Effector memory CD4-positive, alpha-beta T cell (primary cell): ENCODE data around the gene PNRC1.

Experiments used
- DNase-seq, 3 donors: peaks; one replicate each; pipeline ENCODE4 v3.0.0-alpha.2; 2020
- H3K27ac ChIP-seq: 2 replicates; pipeline ENCODE4 v1.7.0; 2013; ENCODE audit warnings: mild to moderate bottlenecking, low read length, moderate library complexity; ENCODE audit not compliant: insufficient read depth, poor library complexity, severe bottlenecking
- H3K27me3 ChIP-seq: replicated peaks from 2 replicates; pipeline ENCODE4 v1.7.0; 2013; ENCODE audit warnings: mild to moderate bottlenecking, low read length; ENCODE audit not compliant: insufficient read depth, control insufficient read depth, poor library complexity, severe bottlenecking
- H3K36me3 ChIP-seq: 2 replicates; pipeline ENCODE4 v1.7.0; 2013; ENCODE audit warnings: mild to moderate bottlenecking, low read length, moderate library complexity; ENCODE audit not compliant: control insufficient read depth, insufficient read depth
- H3K4me1 ChIP-seq: 2 replicates; pipeline ENCODE4 v1.7.0; 2013; ENCODE audit warnings: low read length, mild to moderate bottlenecking; ENCODE audit not compliant: control insufficient read depth, insufficient read depth, poor library complexity, severe bottlenecking
- H3K4me3 ChIP-seq: 2 replicates; pipeline ENCODE4 v1.7.0; 2013; ENCODE audit warnings: low read length, low read depth, mild to moderate bottlenecking; ENCODE audit not compliant: insufficient read depth, poor library complexity, severe bottlenecking
- H3K9me3 ChIP-seq: 2 replicates; pipeline ENCODE4 v1.7.0; 2013; ENCODE audit warnings: mild to moderate bottlenecking, low read length, moderate library complexity; ENCODE audit not compliant: control insufficient read depth

The PNRC1 gene

DNA sequence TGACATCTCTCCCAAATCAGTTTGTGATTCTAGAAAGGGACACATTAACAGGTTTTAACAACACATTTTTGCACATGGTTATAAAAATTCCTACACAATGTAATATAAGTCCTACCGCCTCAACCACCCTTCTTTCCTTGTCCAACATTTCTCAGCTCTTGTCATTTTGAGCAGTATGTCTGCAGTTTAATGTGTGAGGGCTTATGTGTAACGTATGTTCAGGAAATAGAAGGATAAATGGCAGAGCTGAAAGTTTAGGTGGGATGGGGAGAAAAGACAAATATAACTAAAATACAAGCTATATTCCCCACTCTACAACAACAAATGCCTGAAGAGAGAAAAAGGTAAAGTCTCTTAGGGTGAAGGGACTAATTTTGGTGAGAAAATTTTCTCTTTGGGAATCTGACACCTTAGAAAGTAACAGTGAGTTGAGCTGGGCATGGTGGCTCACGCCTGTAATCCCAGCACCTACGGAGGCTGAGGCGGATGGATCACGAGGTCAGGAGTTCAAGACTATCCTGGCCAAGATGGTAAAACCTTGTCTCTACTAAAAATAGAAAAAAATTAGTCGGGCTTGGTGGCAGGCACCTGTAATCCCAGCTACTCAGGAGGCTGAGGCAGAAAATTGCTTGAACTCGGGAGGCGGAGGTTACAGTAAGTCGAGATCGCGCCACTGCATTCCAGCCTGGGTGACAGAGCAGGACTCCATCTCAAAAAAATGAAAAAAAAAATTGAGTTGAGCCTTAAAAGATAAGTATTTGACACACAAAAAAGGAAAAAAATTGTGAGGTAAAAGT lies 5.1 kb downstream of the PNRC1 start:
- Histone ChIP-seq H3K36me3 (peaks cover 35% of the 10 kb centered on the region), H3K9me3 (no peaks in the 10 kb centered on the region), H3K27me3 (no peaks in the 10 kb centered on the region), H3K27ac (no peak overlapping the region), H3K4me1 (no peaks in the 10 kb centered on the region), H3K4me3 (no peak overlapping the region)
- DNase-seq: no peak

DNA sequence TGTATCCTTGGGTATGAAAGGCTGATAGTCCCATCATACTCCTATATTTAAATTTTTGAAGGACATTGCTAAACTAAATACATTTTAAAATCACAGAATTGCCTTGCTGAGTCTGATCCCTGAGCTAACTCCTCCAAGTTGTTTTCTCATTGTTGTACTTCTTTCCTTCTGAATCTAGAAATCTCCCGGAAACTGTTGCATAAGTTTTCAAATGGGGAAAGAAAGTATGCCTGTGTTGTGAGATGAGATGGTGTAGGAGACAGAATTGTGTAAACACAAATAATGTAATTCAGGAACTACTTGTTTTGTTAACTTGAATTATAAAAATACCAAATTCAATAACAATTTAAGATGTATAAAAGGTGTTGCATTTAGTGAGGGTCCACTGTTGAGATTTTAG lies 7.3 kb downstream of the PNRC1 start:
- Histone ChIP-seq H3K4me1 (no peaks in the 10 kb centered on the region), H3K4me3 (no peak overlapping the region), H3K9me3 (no peaks in the 10 kb centered on the region), H3K27me3 (no peaks in the 10 kb centered on the region), H3K27ac (no peak overlapping the region), H3K36me3 (peaks cover 28% of the 10 kb centered on the region)
- DNase-seq: no peak

DNA sequence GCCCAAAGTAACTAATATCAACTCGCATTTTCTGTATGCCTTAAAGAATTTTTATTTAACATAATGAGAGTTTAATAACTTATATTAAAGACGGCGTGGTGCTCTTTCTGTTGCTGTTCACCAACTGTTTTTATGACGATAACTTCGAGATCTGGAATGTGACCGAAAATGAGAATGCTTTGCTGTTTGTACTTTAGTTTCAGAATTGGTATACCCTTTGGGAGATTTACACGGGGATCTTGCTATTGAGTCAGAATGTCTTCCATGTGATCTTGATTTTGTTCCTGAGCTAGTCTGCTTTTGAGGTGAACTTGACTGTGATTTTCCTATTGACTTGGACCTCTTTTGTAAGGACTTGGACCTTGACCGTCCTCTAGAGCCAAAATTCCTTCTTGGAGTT lies 17.9 kb downstream of the PNRC1 start:
- Histone ChIP-seq H3K4me1 (no peaks in the 10 kb centered on the region), H3K9me3 (no peaks in the 10 kb centered on the region), H3K36me3 (no peaks in the 10 kb centered on the region), H3K27ac (no peak overlapping the region), H3K27me3 (no peaks in the 10 kb centered on the region), H3K4me3 (no peak overlapping the region)
- DNase-seq: no peak

DNA sequence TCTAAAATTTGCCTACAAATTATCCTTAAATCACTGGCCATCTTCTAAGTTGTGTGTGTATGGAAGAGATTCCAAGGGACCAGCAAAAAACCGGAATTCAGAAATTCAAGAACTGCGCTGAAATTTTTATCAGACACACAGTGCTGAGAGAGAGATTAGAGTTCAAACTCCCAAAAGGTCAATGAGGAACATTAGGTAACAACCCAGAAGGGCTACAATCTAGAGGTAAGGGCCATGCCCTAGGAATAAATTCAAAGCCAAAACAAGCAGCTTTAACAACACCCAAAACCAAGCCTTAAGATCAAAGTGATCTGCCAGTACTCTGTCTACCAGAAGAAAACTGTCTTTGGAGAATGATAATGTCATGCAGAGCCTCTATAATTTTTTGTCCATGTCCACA lies 19.6 kb downstream of the PNRC1 start:
- no peaks in the 10 kb centered on the region for H3K9me3 ChIP-seq
- no peak overlapping the region for H3K27ac ChIP-seq
- no peaks in the 10 kb centered on the region for H3K4me1 ChIP-seq
- H3K4me3 ChIP-seq: no peak overlapping the region
- no peak for DNase-seq
- no peaks in the 10 kb centered on the region for H3K36me3 ChIP-seq
- H3K27me3 ChIP-seq: no peaks in the 10 kb centered on the region

DNA sequence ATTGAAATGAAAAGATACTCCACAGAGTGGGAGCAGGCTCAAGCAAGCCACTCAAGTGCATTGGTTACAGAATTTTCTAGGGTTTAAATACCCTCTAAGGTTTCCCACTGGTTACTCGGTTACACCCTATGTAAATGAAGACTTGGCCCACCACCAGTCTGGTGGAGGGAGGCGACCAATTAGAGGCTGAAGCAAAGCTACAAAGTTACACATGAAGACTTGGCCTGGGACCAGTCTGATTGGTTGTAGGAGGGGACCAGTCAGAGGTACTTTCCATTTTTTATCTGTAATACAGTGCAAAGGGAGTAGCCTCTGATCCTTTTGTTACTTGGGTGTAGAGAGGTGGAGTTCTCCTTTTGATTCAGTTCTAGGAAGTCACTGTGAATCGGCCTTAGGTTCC lies 29.7 kb downstream of the PNRC1 start:
- H3K27me3 ChIP-seq: no peaks in the 10 kb centered on the region
- no peaks in the 10 kb centered on the region for H3K9me3 ChIP-seq
- no peak for DNase-seq

DNA sequence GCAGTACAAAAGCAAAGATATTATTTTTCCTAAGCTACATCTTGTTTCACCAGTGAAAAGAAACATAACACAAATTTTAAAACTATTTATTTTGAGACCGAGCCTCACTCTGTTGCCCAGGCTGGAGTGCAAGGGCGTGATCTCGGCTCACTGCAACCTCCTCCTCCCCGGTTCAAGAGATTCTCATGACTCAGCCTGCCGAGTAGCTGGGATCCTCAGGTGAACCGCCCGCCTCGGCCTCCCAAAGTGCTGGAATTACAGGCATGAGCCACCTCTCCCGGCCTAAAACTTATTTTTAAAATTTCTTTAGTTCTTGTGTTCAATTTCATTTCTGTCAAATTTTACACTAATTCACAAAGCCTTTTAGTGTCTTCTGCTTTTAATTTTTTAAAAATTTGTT lies 31.4 kb downstream of the PNRC1 start:
- H3K27me3 ChIP-seq: peaks cover 3% of the 10 kb centered on the region
- H3K4me1 ChIP-seq: peaks cover 2% of the 10 kb centered on the region
- H3K36me3 ChIP-seq: no peaks in the 10 kb centered on the region
- H3K4me3 ChIP-seq: no peak overlapping the region
- DNase-seq: no peak
- H3K27ac ChIP-seq: no peak overlapping the region
- no peaks in the 10 kb centered on the region for H3K9me3 ChIP-seq

More for the DNA sequence above, 29.7 kb downstream of the PNRC1 start:
- H3K36me3 ChIP-seq: no peaks in the 10 kb centered on the region
- no peak overlapping the region for H3K4me3 ChIP-seq
- no peaks in the 10 kb centered on the region for H3K4me1 ChIP-seq
- no peak overlapping the region for H3K27ac ChIP-seq

DNA sequence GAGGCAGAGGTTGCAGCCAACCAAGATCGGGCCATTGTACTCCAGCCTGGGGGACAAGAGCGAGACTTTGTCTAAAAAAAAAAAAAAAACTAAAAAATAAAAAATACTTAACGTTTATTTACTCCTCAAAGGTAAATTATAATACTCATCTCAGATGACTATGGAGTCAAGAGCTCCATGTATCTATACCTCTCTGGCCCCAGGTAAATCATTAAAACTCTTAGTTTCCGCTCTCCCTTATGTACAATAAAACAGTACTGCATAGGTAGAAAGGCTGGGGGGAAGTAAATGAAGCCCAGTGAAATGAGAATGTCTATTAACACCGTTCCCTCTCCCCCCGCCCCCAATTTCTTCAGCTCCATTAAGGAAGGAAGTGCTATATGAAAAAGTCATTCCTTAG lies 36.2 kb downstream of the PNRC1 start:
- Histone ChIP-seq H3K36me3 (no peaks in the 10 kb centered on the region), H3K4me3 (peak overlapping the region; percentile 59), H3K9me3 (no peaks in the 10 kb centered on the region), H3K27me3 (peaks cover 3% of the 10 kb centered on the region), H3K4me1 (peaks cover 5% of the 10 kb centered on the region), H3K27ac (no peak overlapping the region)
- no peak for DNase-seq

DNA sequence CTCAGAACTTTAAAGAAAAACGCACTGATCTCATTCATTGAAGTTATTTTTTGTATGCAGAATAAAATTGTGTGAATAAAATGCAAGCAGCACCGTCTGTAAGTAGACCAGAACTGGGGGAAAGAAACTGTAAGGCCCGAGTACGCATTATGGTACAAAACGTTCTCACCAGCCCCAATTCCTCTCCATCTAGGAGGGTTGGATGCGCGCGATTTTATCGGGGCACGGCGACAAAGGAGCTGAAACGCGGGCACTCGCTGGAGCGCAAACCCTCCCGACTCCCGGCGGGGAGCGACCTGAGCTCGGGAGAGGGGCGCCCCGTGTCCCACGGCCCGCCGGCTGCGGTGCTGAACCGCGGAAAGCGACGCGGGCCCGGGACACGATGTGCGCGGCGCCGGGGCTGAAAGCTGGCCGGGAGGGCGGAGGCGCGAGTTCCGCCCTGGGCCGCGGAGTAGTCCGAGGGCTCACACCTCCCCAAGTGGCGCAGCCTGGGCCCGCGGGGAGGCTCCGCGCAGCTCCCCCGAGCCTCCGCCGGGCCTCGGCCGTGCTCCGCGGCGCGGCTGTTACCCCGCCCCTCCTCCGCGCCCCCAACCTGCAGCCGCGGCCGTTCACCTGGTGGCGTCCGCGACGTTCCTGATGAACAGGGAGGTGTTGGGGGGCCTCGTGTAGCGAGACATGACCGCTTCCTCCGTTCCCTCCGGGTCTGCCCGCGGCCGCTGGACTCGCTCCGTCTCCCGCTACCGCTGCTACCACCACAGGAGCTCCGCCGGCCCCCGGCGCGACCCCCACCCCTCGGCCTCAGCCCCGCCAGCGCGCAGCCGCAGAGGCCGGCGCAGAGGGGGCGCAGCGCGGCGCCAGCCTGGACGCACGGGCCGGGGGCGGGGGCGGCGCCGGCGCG lies 36.9 kb downstream of the PNRC1 start, which contains the start of gene SRSF12:
SRSF12 (minus strand) TSS at position 861 of the 898 bp plus-strand sequence; CDS start at position 677, 184 bp downstream.
- H3K9me3 ChIP-seq: no peaks in the 10 kb centered on the region
- H3K4me1 ChIP-seq: peaks cover 5% of the 10 kb centered on the region
- no peak within 1 kb of the TSS for H3K27ac ChIP-seq
- H3K27me3 ChIP-seq: peaks cover 3% of the 10 kb centered on the region
- DNase-seq: peak in 2 of 3 donors; percentile 3 to 9
- peak within 1 kb of the TSS; percentile 59 for H3K4me3 ChIP-seq
- no peaks in the 10 kb centered on the region for H3K36me3 ChIP-seq

DNA sequence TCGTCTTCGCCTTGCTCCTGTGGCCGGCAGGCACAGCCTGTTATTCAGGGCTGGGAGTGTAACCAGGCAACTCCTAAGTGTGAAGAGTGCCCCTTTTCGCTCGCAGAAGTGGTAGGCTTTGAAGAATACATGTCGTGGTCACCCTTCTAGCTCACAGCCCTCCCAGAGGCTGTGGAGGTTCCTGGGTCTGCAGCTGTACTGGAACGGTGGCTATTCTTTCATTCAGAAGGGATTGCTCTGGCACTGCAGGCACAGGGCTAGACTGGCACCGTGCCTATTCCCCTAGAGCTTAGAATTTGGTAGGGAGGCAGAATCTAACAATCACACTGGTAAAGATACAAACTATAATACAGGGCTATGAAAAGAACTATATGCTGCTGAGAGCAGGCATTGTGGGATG lies 38.4 kb downstream of the PNRC1 start:
- no peaks in the 10 kb centered on the region for H3K36me3 ChIP-seq
- no peak for DNase-seq
- peaks cover 5% of the 10 kb centered on the region for H3K4me1 ChIP-seq
- peaks cover 3% of the 10 kb centered on the region for H3K27me3 ChIP-seq
- no peak overlapping the region for H3K4me3 ChIP-seq
- H3K9me3 ChIP-seq: no peaks in the 10 kb centered on the region
- H3K27ac ChIP-seq: no peak overlapping the region

DNA sequence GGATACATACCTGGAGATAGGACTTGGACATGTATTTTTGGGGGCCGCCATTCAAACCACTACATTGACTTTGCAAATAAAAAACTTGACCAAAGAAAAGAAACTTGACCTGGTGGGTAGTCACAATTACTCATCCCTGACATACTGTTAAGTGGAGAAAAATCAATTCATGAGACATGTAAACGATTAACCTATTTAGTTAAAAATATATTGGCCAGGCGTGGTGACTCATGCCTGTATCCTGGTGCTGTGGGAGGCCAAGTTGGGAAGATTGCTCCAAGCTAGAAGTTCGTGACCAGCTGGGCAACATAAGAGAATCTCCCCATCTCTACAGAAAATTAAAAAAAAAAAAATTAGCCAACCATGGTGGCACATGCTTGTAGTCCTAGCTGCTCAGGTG lies 39.8 kb downstream of the PNRC1 start:
- Histone ChIP-seq H3K27me3 (peaks cover 3% of the 10 kb centered on the region), H3K4me3 (no peak overlapping the region), H3K4me1 (peaks cover 5% of the 10 kb centered on the region), H3K27ac (no peak overlapping the region), H3K36me3 (no peaks in the 10 kb centered on the region), H3K9me3 (no peaks in the 10 kb centered on the region)
- no peak for DNase-seq
